ENCODE results near the gene PIK3R3. TPM values are rescaled to one million over a fixed set of nuclear protein-coding genes. Genes with fewer than 3 reads are reported as not detected.

PIK3R3 gene
- total RNA-seq, 1 donor from 2014 or later: 6.7 TPM

Other genes starting within 250 kb of the PIK3R3 start
- not detected for gene TSPAN1, start 42.5 kb upstream of the PIK3R3 start, total RNA-seq (ENCODE audit: insufficient read depth, low replicate concordance)
- not detected for gene P3R3URF, start 43.9 kb upstream of the PIK3R3 start, total RNA-seq (ENCODE audit: insufficient read depth, low replicate concordance)
- gene POMGNT1, start 65.8 kb upstream of the PIK3R3 start, total RNA-seq (ENCODE audit: insufficient read depth, low replicate concordance): 31.5 TPM
- 4.3 TPM for gene LURAP1, start 70.7 kb upstream of the PIK3R3 start, total RNA-seq (ENCODE audit: insufficient read depth, low replicate concordance)
- not detected for gene RAD54L, start 115.1 kb upstream of the PIK3R3 start, total RNA-seq (ENCODE audit: insufficient read depth, low replicate concordance)
- 47.7 TPM for gene LRRC41, start 171.0 kb upstream of the PIK3R3 start, total RNA-seq (ENCODE audit: insufficient read depth, low replicate concordance)
- 218 TPM for gene UQCRH, start 171.1 kb upstream of the PIK3R3 start, total RNA-seq (ENCODE audit: insufficient read depth, low replicate concordance)
- 40.0 TPM for gene NSUN4, start 208.2 kb upstream of the PIK3R3 start, total RNA-seq (ENCODE audit: insufficient read depth, low replicate concordance)

All from umbilical cord (tissue), 1 donor.